ENCODE results near the gene ZNF507.
"Not testable (repeated sequence)": the region's sequence is repeated elsewhere in the genome, so short reads cannot be mapped to it uniquely, and the experiment has no call there.

The ZNF507 gene

DNA sequence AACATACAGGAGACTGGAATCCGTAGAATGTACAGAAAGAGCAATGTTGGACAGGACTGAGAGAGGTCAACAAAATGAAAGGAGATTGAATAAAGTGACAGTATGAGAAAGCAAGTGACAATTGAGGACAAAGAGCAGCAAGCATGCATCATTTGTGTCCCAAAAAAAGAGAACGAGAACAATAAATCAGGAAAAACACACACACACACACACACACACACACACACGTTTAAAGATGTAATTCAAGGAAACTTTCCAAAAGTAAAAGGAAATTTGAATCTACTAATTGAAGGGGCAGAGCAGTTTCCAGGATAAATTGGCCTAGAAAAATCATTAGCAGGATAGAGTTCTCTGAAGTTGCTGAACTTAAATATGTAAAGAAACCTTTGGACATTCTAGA lies 77.0 kb downstream of the ZNF507 start:
- DNase-seq (ENCODE audit: low spot score in 2 of 2): no peak
- no peak for ATAC-seq (ENCODE audit: low read depth)
- peaks cover 4% of the 10 kb centered on the region for H3K9me3 Mint-ChIP-seq
- H3K4me3 Mint-ChIP-seq: peak overlapping the region; percentile 22
- H3K27me3 Mint-ChIP-seq: no peaks in the 10 kb centered on the region
- H3K27ac Mint-ChIP-seq: peak overlapping the region; percentile 87
- H3K36me3 Mint-ChIP-seq: peaks cover 7% of the 10 kb centered on the region
- H3K4me1 Mint-ChIP-seq: peaks cover 10% of the 10 kb centered on the region

DNA sequence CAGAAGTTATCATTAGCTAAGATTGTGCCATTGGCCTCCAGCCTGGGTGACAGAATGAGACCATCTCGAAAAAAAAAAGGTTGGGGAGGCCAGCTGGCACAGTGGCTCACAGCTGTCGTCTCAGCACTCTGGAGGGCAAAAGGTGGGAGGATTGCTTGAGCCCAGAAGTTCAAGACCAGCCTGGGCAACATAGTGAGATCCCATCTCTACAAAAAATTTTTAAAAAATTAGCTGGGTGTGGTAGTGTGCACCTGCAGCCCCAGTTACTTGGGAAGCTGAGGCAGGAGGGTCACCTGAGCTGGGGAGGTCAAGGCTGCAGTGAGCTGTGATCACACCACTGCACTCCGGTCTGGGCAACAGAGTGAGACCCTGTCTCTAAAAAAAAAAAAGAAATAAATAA lies 78.5 kb downstream of the ZNF507 start:
- not testable (repeated sequence) for ATAC-seq (ENCODE audit: low read depth); H3K9me3 Mint-ChIP-seq; H3K27me3 Mint-ChIP-seq; H3K36me3 Mint-ChIP-seq; H3K27ac Mint-ChIP-seq; DNase-seq (ENCODE audit: low spot score in 2 of 2); H3K4me3 Mint-ChIP-seq
- peaks cover 10% of the 10 kb centered on the region for H3K4me1 Mint-ChIP-seq

DNA sequence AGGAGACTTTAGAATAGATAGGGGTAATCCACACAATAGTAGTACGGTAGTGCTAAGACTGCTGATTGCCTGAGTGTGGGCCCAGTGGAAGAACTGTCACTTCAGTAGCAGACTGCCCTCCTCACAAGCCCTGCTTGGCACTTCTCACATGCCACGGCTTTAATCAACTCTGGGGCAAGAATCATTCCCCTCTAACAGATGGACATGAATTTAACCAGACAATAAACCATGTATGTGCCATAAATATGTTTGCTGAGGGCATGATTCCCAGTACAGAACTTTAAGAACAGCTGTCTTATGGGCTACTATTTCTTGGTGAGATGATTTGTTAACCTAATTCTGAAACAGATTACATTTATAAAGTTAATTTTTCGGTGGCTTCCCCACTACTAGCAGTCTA lies 82.1 kb downstream of the ZNF507 start:
- peaks cover 2% of the 10 kb centered on the region for H3K9me3 Mint-ChIP-seq
- ATAC-seq (ENCODE audit: low read depth) (no peak), DNase-seq (ENCODE audit: low spot score in 2 of 2) (no peak)
- no peaks in the 10 kb centered on the region for H3K27me3 Mint-ChIP-seq
- peaks cover 8% of the 10 kb centered on the region for H3K36me3 Mint-ChIP-seq
- H3K4me1 Mint-ChIP-seq: no peaks in the 10 kb centered on the region
- H3K4me3 Mint-ChIP-seq: no peak overlapping the region
- no peak overlapping the region for H3K27ac Mint-ChIP-seq

DNA sequence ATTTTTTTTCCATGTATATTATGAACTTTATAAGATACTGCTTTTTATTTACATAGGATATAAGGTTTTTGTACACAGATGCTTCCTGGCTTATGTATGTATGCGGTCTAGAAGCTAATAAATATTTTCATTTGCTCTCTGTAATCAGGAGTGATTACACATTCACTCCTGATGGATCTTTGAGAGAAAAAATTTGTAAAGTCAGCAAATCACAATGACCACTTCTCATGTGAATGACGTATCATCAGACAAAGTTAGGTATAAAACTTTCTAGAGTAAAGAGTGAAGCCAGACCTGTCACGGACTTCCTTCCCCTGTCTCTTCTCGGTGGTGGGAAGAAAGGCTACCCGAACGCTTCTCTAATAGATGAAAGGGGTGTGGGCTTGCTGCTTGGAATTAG lies 91.3 kb downstream of the ZNF507 start:
- Mint-ChIP-seq H3K4me1 (no peaks in the 10 kb centered on the region), H3K36me3 (peaks cover 17% of the 10 kb centered on the region), H3K9me3 (no peaks in the 10 kb centered on the region), H3K27ac (no peak overlapping the region), H3K27me3 (no peaks in the 10 kb centered on the region), H3K4me3 (no peak overlapping the region)
- DNase-seq (ENCODE audit: low spot score in 2 of 2) (no peak), ATAC-seq (ENCODE audit: low read depth) (no peak)

DNA sequence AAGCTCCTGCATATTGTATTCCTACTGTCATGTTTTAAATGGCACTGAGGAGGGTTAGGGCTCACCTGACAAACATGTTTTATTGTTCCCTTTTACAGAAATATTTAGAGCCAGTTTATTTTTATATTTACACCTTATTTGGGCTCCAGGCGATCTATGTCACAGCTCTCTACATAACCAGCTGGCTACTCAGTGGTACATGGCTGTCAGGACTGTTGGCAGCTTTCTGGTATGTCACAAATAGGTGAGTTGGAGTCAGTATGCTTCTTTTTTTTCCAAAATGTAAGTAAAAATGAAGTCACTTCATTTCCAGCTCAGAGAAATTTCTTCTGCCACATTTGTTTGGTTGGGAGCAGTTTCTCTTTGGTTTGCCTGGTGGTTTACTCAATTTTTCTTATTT lies 91.7 kb downstream of the ZNF507 start:
- Mint-ChIP-seq H3K4me3 (no peak overlapping the region), H3K27me3 (no peaks in the 10 kb centered on the region), H3K36me3 (peaks cover 17% of the 10 kb centered on the region), H3K9me3 (no peaks in the 10 kb centered on the region), H3K4me1 (no peaks in the 10 kb centered on the region), H3K27ac (no peak overlapping the region)
- ATAC-seq (ENCODE audit: low read depth) (no peak), DNase-seq (ENCODE audit: low spot score in 2 of 2) (no peak)

All from memory B cell (primary cell).